DOHH2 (cell line): ENCODE data around the gene MCC.

ENCODE experiments used
- EZH2phosphoT487 ChIP-seq: fragments of 200-600 bp; sonication (generic); IDR thresholded peaks from 2 replicates; pipeline ENCODE4 v1.6.1; 2017; ENCODE audit warnings: borderline replicate concordance, mild to moderate bottlenecking, antibody characterized with exemption, low read length, moderate library complexity, mixed read lengths
- TF ChIP-seq, protein P1 (sequence below): fragments of 200-600 bp; sonication (generic); IDR thresholded peaks from one replicate; pipeline ENCODE4 v1.5.1; 2014; ENCODE audit warnings: antibody characterized with exemption, mild to moderate bottlenecking, low read depth, low read length; ENCODE audit not compliant: poor library complexity, severe bottlenecking

DNA sequence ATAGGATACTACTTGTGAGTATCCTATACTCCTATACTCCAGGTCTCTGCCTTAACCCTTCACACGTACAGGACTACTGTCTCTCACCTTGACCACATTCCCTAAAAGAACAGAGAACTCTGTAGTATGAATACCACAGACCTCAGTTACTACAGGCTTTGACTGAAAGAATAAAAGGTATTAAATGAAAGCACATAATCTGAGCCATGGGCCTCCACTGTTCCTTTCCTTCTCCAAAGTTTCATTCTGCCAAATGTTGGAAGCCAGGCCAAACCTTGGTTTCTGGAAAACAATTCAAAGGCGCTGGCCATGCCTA is 244.9 kb downstream of the MCC start:
- TF ChIP-seq, protein P1, sequence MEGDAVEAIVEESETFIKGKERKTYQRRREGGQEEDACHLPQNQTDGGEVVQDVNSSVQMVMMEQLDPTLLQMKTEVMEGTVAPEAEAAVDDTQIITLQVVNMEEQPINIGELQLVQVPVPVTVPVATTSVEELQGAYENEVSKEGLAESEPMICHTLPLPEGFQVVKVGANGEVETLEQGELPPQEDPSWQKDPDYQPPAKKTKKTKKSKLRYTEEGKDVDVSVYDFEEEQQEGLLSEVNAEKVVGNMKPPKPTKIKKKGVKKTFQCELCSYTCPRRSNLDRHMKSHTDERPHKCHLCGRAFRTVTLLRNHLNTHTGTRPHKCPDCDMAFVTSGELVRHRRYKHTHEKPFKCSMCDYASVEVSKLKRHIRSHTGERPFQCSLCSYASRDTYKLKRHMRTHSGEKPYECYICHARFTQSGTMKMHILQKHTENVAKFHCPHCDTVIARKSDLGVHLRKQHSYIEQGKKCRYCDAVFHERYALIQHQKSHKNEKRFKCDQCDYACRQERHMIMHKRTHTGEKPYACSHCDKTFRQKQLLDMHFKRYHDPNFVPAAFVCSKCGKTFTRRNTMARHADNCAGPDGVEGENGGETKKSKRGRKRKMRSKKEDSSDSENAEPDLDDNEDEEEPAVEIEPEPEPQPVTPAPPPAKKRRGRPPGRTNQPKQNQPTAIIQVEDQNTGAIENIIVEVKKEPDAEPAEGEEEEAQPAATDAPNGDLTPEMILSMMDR: no peak
- TF ChIP-seq EZH2phosphoT487: no peak
